ENCODE data around the gene COMT.

COMT gene

GRCh38 chr22:19960491-19961200 is 19.1 kb downstream of the COMT start:
- no peaks in the 10 kb centered on the region for H3K27me3 ChIP-seq (ENCODE audit: insufficient read depth, poor library complexity, severe bottlenecking)
- no peak for DNase-seq (ENCODE audit: low read depth in 1 of 2, low spot score in 1 of 2)
- H3K4me3 ChIP-seq (replicated peaks; ENCODE audit: insufficient read depth, low read length) = no peak overlapping the region
- H3K27ac ChIP-seq (replicated peaks) = no peak overlapping the region
- TF ChIP-seq GABPA (IDR thresholded peaks at IDR 0.05; ENCODE audit: low read depth) = no peak
- TF ChIP-seq, protein P1, sequence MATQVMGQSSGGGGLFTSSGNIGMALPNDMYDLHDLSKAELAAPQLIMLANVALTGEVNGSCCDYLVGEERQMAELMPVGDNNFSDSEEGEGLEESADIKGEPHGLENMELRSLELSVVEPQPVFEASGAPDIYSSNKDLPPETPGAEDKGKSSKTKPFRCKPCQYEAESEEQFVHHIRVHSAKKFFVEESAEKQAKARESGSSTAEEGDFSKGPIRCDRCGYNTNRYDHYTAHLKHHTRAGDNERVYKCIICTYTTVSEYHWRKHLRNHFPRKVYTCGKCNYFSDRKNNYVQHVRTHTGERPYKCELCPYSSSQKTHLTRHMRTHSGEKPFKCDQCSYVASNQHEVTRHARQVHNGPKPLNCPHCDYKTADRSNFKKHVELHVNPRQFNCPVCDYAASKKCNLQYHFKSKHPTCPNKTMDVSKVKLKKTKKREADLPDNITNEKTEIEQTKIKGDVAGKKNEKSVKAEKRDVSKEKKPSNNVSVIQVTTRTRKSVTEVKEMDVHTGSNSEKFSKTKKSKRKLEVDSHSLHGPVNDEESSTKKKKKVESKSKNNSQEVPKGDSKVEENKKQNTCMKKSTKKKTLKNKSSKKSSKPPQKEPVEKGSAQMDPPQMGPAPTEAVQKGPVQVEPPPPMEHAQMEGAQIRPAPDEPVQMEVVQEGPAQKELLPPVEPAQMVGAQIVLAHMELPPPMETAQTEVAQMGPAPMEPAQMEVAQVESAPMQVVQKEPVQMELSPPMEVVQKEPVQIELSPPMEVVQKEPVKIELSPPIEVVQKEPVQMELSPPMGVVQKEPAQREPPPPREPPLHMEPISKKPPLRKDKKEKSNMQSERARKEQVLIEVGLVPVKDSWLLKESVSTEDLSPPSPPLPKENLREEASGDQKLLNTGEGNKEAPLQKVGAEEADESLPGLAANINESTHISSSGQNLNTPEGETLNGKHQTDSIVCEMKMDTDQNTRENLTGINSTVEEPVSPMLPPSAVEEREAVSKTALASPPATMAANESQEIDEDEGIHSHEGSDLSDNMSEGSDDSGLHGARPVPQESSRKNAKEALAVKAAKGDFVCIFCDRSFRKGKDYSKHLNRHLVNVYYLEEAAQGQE (IDR thresholded peaks at IDR 0.05; ENCODE audit: insufficient replicate concordance, low read depth) = no peak
- no peak for TF ChIP-seq CTCF (IDR thresholded peaks at IDR 0.05; ENCODE audit: insufficient read depth, low read length)
- TF ChIP-seq POLR2AphosphoS5 (IDR thresholded peaks at IDR 0.05; ENCODE audit: low read depth) = no peak; the same call in 1 of the 2 replicates
- no peak for TF ChIP-seq SPI1 (IDR thresholded peaks at IDR 0.05; ENCODE audit: borderline replicate concordance, low read depth)

DNA sequence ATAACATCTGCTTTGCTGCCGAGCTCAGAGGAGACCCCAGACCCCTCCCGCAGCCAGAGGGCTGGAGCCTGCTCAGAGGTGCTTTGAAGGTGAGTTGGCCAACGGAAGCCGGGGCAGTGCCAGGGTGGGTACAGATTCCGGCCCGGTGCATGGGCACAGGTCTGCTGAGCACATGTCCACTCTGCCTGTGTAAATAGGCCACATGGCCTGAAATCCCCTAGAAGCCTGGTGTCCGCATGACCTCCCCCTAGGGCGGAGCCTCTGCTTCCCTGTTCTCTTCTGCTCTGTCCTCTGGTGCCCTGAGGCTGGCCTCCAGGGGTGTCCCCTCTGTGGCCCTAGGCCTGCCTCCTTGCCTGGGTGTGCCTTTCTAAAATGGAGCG is 19.6 kb downstream of the COMT start:
- H3K27ac ChIP-seq (replicated peaks) = no peak overlapping the region
- no peaks in the 10 kb centered on the region for H3K27me3 ChIP-seq (ENCODE audit: insufficient read depth, poor library complexity, severe bottlenecking)
- TF ChIP-seq CTCF (IDR thresholded peaks at IDR 0.05; ENCODE audit: insufficient read depth, low read length) (no peak), SPI1 (IDR thresholded peaks at IDR 0.05; ENCODE audit: borderline replicate concordance, low read depth) (no peak), GABPA (IDR thresholded peaks at IDR 0.05; ENCODE audit: low read depth) (no peak), POLR2AphosphoS5 (IDR thresholded peaks at IDR 0.05; ENCODE audit: low read depth) (no peak)
- TF ChIP-seq, protein P1 (IDR thresholded peaks at IDR 0.05; ENCODE audit: insufficient replicate concordance, low read depth) = no peak
- no peak for DNase-seq (ENCODE audit: low read depth in 1 of 2, low spot score in 1 of 2)
- no peak overlapping the region for H3K4me3 ChIP-seq (replicated peaks; ENCODE audit: insufficient read depth, low read length)

GRCh38 chr22:19961868-19962245 is 20.3 kb downstream of the COMT start:
- no peaks in the 10 kb centered on the region for H3K27me3 ChIP-seq (ENCODE audit: insufficient read depth, poor library complexity, severe bottlenecking)
- no peak for DNase-seq (ENCODE audit: low read depth in 1 of 2, low spot score in 1 of 2)
- TF ChIP-seq, protein P1 (IDR thresholded peaks at IDR 0.05; ENCODE audit: insufficient replicate concordance, low read depth) = no peak
- TF ChIP-seq POLR2AphosphoS5 (IDR thresholded peaks at IDR 0.05; ENCODE audit: low read depth) = peak; percentile 32; the same call in 1 of the 2 replicates
- H3K4me3 ChIP-seq (replicated peaks; ENCODE audit: insufficient read depth, low read length) = no peak overlapping the region
- no peak overlapping the region for H3K27ac ChIP-seq (replicated peaks)

Data from HL-60 (cell line).